Stomach smooth muscle (tissue), 2 donors: ENCODE results near the gene IL1RAPL2.
"Not testable (repeated sequence)": the region's sequence is repeated elsewhere in the genome, so short reads cannot be mapped to it uniquely, and the experiment has no call there.

ENCODE experiments used
- H3K27ac ChIP-seq: one replicate; pipeline ENCODE4 v1.7.0; 2013; ENCODE audit warnings: mild to moderate bottlenecking, low read length, inconsistent platforms
- H3K27me3 ChIP-seq, 2 donors: one replicate each; pipeline ENCODE4 v1.7.0; 2013; ENCODE audit warnings: low read length in 2 of 2; ENCODE audit not compliant: insufficient read depth in 2 of 2, control insufficient read depth in 1 of 2
- H3K36me3 ChIP-seq, 2 donors: one replicate each; pipeline ENCODE4 v1.7.0; 2013; ENCODE audit warnings: low read length in 2 of 2; ENCODE audit not compliant: control insufficient read depth in 2 of 2, insufficient read depth in 2 of 2
- H3K4me1 ChIP-seq: one replicate; pipeline ENCODE4 v1.7.0; 2013; ENCODE audit warnings: low read length; ENCODE audit not compliant: control insufficient read depth, insufficient read depth
- H3K4me3 ChIP-seq, 2 donors: one replicate each; pipeline ENCODE4 v1.7.0; 2013; ENCODE audit warnings: low read length in 2 of 2
- H3K9ac ChIP-seq, 2 donors: one replicate each; pipeline ENCODE4 v1.7.0; 2013; ENCODE audit warnings: low read length in 2 of 2, mild to moderate bottlenecking in 1 of 2
- H3K9me3 ChIP-seq, 2 donors: one replicate each; pipeline ENCODE4 v1.7.0; 2013; ENCODE audit warnings: low read length in 2 of 2; ENCODE audit not compliant: control insufficient read depth in 2 of 2
- donor health status: healthy.
- donor health status: Pancreatic carcinoma.

Gene IL1RAPL2

DNA sequence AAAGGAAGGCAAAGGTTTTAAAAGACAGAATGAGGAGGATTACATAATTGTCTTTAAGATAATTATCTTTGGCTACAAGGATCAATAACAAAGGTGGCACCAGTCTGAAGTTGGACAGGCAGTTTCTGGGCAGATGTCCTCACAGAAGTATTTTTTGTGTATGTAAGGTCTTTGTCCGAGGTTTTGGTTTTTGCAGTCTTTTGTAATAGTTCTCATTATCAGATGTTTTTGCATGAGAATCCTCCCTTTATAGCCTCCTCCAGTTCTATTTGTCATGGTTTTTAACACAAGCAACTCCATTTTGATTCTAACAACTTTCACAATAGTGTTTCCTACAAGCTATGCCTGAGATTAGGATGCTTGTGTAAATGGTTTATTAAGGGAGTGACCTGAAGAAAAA is 286.2 kb downstream of the IL1RAPL2 start:
- H3K36me3 ChIP-seq: no peaks in the 10 kb centered on the region
- no peaks in the 10 kb centered on the region for H3K27me3 ChIP-seq
- H3K9ac ChIP-seq: no peak overlapping the region
- no peak overlapping the region for H3K4me3 ChIP-seq
- H3K9me3 ChIP-seq: no peaks in the 10 kb centered on the region
- H3K27ac ChIP-seq: no peak overlapping the region
- no peaks in the 10 kb centered on the region for H3K4me1 ChIP-seq

GRCh38 chrX:104854188-104854587 is 288.2 kb downstream of the IL1RAPL2 start:
- Histone ChIP-seq H3K27ac (no peak overlapping the region), H3K9ac (no peak overlapping the region), H3K4me1 (no peaks in the 10 kb centered on the region), H3K27me3 (no peaks in the 10 kb centered on the region), H3K4me3 (no peak overlapping the region), H3K36me3 (no peaks in the 10 kb centered on the region), H3K9me3 (no peaks in the 10 kb centered on the region)

DNA sequence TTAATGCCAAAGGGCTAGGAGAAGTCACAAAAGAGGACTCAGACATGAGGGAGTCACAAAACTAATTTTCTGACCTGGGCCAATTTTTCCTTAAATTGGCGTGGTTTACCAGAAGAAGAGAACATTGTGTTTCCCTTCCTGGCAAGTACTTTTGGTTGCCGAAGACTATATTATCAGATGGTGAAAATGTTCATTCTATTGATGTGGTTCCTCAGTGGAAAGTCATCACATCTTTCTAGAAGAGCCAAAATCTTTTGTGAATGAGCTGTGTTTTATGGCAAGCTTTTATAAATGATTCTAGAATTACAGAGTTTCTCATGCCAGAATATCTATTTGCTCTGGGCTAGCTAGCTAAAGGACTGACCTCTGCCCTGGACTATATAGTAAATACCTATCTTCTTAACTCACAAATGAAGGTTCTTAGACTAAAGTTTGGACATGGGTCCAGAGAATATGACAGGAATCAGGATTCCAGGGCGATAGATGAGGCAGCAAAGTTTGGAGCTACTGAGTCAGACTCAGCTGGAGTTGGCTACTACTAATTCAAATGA is 288.9 kb downstream of the IL1RAPL2 start:
- H3K9ac ChIP-seq: no peak overlapping the region
- H3K27ac ChIP-seq: no peak overlapping the region
- H3K36me3 ChIP-seq: no peaks in the 10 kb centered on the region
- H3K4me3 ChIP-seq: no peak overlapping the region
- no peaks in the 10 kb centered on the region for H3K9me3 ChIP-seq
- H3K27me3 ChIP-seq: no peaks in the 10 kb centered on the region
- H3K4me1 ChIP-seq: no peaks in the 10 kb centered on the region

GRCh38 chrX:104863466-104863865 is 297.5 kb downstream of the IL1RAPL2 start:
- H3K27ac ChIP-seq: no peak overlapping the region
- no peaks in the 10 kb centered on the region for H3K9me3 ChIP-seq
- H3K4me3 ChIP-seq: no peak overlapping the region
- no peaks in the 10 kb centered on the region for H3K27me3 ChIP-seq
- H3K4me1 ChIP-seq: no peaks in the 10 kb centered on the region
- no peaks in the 10 kb centered on the region for H3K36me3 ChIP-seq
- no peak overlapping the region for H3K9ac ChIP-seq

DNA sequence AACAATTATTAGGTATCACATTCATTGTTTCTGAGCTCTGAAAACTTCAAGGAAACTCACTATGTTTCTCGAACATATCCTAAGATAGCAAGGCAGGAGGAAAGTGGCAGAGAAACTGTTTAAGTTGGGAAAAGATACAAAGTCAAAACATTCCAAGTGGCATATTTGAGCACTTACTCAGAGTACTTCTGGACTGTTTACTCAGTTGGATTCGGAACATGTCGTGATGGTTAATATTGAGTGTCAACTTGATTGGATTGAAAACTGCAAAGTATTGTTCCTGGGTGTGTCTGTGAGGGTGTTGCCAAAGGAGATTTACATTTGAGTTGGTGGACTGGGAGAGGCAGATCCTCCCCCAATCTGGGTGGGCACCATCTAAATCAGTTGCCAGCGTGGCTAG is 298.3 kb downstream of the IL1RAPL2 start:
- no peaks in the 10 kb centered on the region for H3K9me3 ChIP-seq
- H3K27me3 ChIP-seq: no peaks in the 10 kb centered on the region
- no peaks in the 10 kb centered on the region for H3K36me3 ChIP-seq
- H3K4me1 ChIP-seq: no peaks in the 10 kb centered on the region
- H3K27ac ChIP-seq: no peak overlapping the region
- no peak overlapping the region for H3K4me3 ChIP-seq
- no peak overlapping the region for H3K9ac ChIP-seq

DNA sequence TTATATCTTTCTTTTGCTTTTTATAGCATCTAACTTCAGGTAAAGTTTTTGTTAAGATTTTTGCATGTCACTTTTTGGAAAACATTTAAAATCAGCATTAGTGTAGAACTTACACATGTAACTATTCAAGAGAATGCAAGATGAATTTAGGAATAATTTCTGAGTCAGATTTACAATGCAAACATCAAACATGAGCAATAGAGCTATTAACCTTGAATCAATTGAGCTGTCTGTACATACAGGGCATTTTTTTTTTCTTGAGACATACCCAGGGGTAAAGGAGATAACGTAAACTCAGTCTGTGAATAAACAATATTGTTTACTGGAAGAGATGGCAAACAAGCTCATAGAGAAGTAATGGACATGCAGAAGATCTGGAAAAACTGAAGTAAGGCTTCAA is 311.5 kb downstream of the IL1RAPL2 start:
- Histone ChIP-seq H3K36me3 (no peaks in the 10 kb centered on the region), H3K4me1 (no peaks in the 10 kb centered on the region), H3K27me3 (no peaks in the 10 kb centered on the region), H3K9me3 (no peaks in the 10 kb centered on the region), H3K27ac (no peak overlapping the region), H3K9ac (no peak overlapping the region), H3K4me3 (no peak overlapping the region)

GRCh38 chrX:104902070-104902469 is 336.1 kb downstream of the IL1RAPL2 start:
- Histone ChIP-seq H3K36me3 (no peaks in the 10 kb centered on the region), H3K9me3 (no peaks in the 10 kb centered on the region), H3K9ac (no peak overlapping the region), H3K4me1 (no peaks in the 10 kb centered on the region), H3K27me3 (no peaks in the 10 kb centered on the region), H3K27ac (no peak overlapping the region), H3K4me3 (no peak overlapping the region)

- not testable (repeated sequence) for H3K36me3 ChIP-seq, H3K4me3 ChIP-seq, H3K27ac ChIP-seq, H3K4me1 ChIP-seq, H3K9ac ChIP-seq, H3K27me3 ChIP-seq, H3K9me3 ChIP-seq
These were observed 343.7 kb downstream of the IL1RAPL2 start for GRCh38 chrX:104909694-104910093.

DNA sequence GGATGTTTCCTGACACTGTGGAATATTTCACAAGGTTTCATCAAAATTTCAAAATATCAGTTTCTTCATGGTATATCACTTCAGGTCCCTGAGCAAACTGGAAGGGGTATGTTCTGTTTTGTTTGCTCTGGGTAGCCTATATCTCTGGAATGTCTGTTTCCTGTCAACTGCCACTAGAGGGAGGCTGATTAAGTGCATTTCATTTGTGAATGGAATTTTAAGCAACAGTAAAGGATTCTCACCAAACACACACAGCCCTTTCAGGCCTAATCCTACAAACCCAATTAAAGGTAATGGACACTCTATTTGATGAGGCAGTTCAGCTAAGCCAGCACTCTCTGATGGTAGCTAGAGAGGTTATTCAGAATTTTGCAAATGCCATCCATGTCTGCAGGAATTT is 347.3 kb downstream of the IL1RAPL2 start:
- Histone ChIP-seq H3K4me1 (no peaks in the 10 kb centered on the region), H3K9ac (no peak overlapping the region)

DNA sequence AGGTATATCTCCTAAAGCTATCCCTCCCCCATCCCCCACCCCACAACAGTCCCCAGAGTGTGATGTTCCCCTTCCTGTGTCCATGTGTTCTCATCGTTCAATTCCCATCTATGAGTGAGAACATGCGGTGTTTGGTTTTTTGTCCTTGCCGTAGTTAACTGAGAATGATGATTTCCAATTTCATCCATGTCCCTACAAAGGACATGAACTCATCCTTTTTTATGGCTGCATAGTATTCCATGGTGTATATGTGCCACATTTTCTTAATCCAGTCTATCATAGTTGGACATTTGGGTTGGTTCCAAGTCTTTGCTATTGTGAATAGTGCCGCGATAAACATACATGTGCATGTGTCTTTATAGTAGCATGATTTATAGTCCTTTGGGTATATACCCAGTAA is 348.7 kb downstream of the IL1RAPL2 start:
- not testable (repeated sequence) for H3K27ac ChIP-seq, H3K9me3 ChIP-seq, H3K4me3 ChIP-seq, H3K36me3 ChIP-seq, H3K9ac ChIP-seq, H3K4me1 ChIP-seq, H3K27me3 ChIP-seq

More for the DNA sequence above, 347.3 kb downstream of the IL1RAPL2 start:
- Histone ChIP-seq H3K36me3 (no peaks in the 10 kb centered on the region), H3K4me3 (no peak overlapping the region), H3K9me3 (no peaks in the 10 kb centered on the region), H3K27ac (no peak overlapping the region), H3K27me3 (peaks cover 0 to 2% of the 10 kb centered on the region in 2 donors)

GRCh38 chrX:104918122-104918521 is 352.1 kb downstream of the IL1RAPL2 start:
- Histone ChIP-seq H3K9me3 (no peaks in the 10 kb centered on the region), H3K27ac (no peak overlapping the region), H3K4me3 (no peak overlapping the region), H3K9ac (no peak overlapping the region), H3K36me3 (no peaks in the 10 kb centered on the region), H3K27me3 (peaks cover 0 to 5% of the 10 kb centered on the region in 2 donors), H3K4me1 (no peaks in the 10 kb centered on the region)
